NCI-H2107 treated with DMSO at 0.1 percent for 48 hours (cell line): ENCODE results near the gene PACRG.
A peak's percentile ranks its signal among the peaks of the same experiment; 100 is the strongest.

ENCODE experiments used
- DNase-seq: peaks from one replicate; lab custom pipeline; 2025; ENCODE audit not compliant: unreplicated experiment; lab: John Stamatoyannopoulos, UW

Gene PACRG

GRCh38 chr6:162777091-162777490 lies 49.3 kb downstream of the PACRG start:
- no peak for DNase-seq

GRCh38 chr6:162778603-162779002 lies 50.8 kb downstream of the PACRG start:
- no peak for DNase-seq

GRCh38 chr6:162785632-162786242 lies 58.0 kb downstream of the PACRG start:
- DNase-seq: no peak

- DNase-seq: no peak
Measured at GRCh38 chr6:162798546-162799266, 70.9 kb downstream of the PACRG start.

- no peak for DNase-seq
Measured at GRCh38 chr6:162814426-162814973, 86.7 kb downstream of the PACRG start.

- no peak for DNase-seq
Measured at GRCh38 chr6:162817196-162817595, 89.4 kb downstream of the PACRG start.

- DNase-seq: no peak
Measured at GRCh38 chr6:162819284-162819683, 91.5 kb downstream of the PACRG start.

GRCh38 chr6:162821102-162821501 lies 93.3 kb downstream of the PACRG start:
- no peak for DNase-seq

GRCh38 chr6:162825597-162825996 lies 97.8 kb downstream of the PACRG start:
- no peak for DNase-seq

- DNase-seq: no peak
Measured at GRCh38 chr6:162829013-162829742, 101.4 kb downstream of the PACRG start.

GRCh38 chr6:162833776-162834175 lies 106.0 kb downstream of the PACRG start:
- no peak for DNase-seq

GRCh38 chr6:162845972-162846371 lies 118.2 kb downstream of the PACRG start:
- DNase-seq: no peak

GRCh38 chr6:162846723-162847122 lies 118.9 kb downstream of the PACRG start:
- DNase-seq: no peak

GRCh38 chr6:162849269-162849668 lies 121.5 kb downstream of the PACRG start:
- DNase-seq: no peak

- no peak for DNase-seq
Measured at GRCh38 chr6:162852192-162852591, 124.4 kb downstream of the PACRG start.

- no peak for DNase-seq
Measured at GRCh38 chr6:162852840-162853577, 125.2 kb downstream of the PACRG start.

- no peak for DNase-seq
Measured at GRCh38 chr6:162854228-162854627, 126.5 kb downstream of the PACRG start.

GRCh38 chr6:162854734-162855191 lies 127.0 kb downstream of the PACRG start:
- DNase-seq: no peak

- DNase-seq: peak; percentile 4
Measured at GRCh38 chr6:162856885-162857284, 129.1 kb downstream of the PACRG start.

- DNase-seq: no peak
Measured at GRCh38 chr6:162857326-162857725, 129.6 kb downstream of the PACRG start.

- DNase-seq: no peak
Measured at GRCh38 chr6:162862462-162862861, 134.7 kb downstream of the PACRG start.
